ENCODE measurements around the gene PLCG2.

PLCG2 gene

GRCh38 chr16:81843683-81844082 lies 64.6 kb downstream of the PLCG2 start:
- DNase-seq (ENCODE audit: low read depth) = no peak

GRCh38 chr16:81846105-81846504 lies 67.0 kb downstream of the PLCG2 start:
- no peak for DNase-seq (ENCODE audit: low read depth)

- DNase-seq (ENCODE audit: low read depth) = no peak
Measured at GRCh38 chr16:81848306-81848853, 69.3 kb downstream of the PLCG2 start.

- DNase-seq (ENCODE audit: low read depth) = no peak
Measured at GRCh38 chr16:81850197-81850944, 71.3 kb downstream of the PLCG2 start.

- DNase-seq (ENCODE audit: low read depth) = no peak
Measured at GRCh38 chr16:81852347-81852746, 73.3 kb downstream of the PLCG2 start.

GRCh38 chr16:81855552-81856153 lies 76.6 kb downstream of the PLCG2 start:
- no peak for DNase-seq (ENCODE audit: low read depth)

GRCh38 chr16:81860287-81861266 lies 81.5 kb downstream of the PLCG2 start:
- DNase-seq (ENCODE audit: low read depth) = no peak

- no peak for DNase-seq (ENCODE audit: low read depth)
Measured at GRCh38 chr16:81861503-81861902, 82.4 kb downstream of the PLCG2 start.

GRCh38 chr16:81861915-81862314 lies 82.8 kb downstream of the PLCG2 start:
- DNase-seq (ENCODE audit: low read depth) = no peak

GRCh38 chr16:81863630-81864352 lies 84.7 kb downstream of the PLCG2 start:
- no peak for DNase-seq (ENCODE audit: low read depth)

- DNase-seq (ENCODE audit: low read depth) = no peak
Measured at GRCh38 chr16:81864646-81865382, 85.7 kb downstream of the PLCG2 start.

- no peak for DNase-seq (ENCODE audit: low read depth)
Measured at GRCh38 chr16:81866820-81867440, 87.8 kb downstream of the PLCG2 start.

GRCh38 chr16:81868057-81868748 lies 89.1 kb downstream of the PLCG2 start:
- DNase-seq (ENCODE audit: low read depth) = no peak

- no peak for DNase-seq (ENCODE audit: low read depth)
Measured at GRCh38 chr16:81869326-81869725, 90.2 kb downstream of the PLCG2 start.

GRCh38 chr16:81873206-81873605 lies 94.1 kb downstream of the PLCG2 start:
- no peak for DNase-seq (ENCODE audit: low read depth)

GRCh38 chr16:81873843-81874752 lies 95.0 kb downstream of the PLCG2 start:
- peak; percentile 45 for DNase-seq (ENCODE audit: low read depth)

- no peak for DNase-seq (ENCODE audit: low read depth)
Measured at GRCh38 chr16:81875461-81875860, 96.4 kb downstream of the PLCG2 start.

- no peak for DNase-seq (ENCODE audit: low read depth)
Measured at GRCh38 chr16:81876273-81876900, 97.3 kb downstream of the PLCG2 start.
